OCI-LY7 (cell line): ENCODE data around the gene NXN. TPM values are rescaled to one million over a fixed set of nuclear protein-coding genes. Genes with fewer than 3 reads are reported as not detected.

Experiments used
- BruUV-seq: library from RNA; stranded (reverse); fragments of 400-500 nt; replicated peaks from 2 replicates; lab custom pipeline; 2021; lab: Mats Ljungman, UMichigan
- CTCF ChIA-PET: fragments of 300-600 bp; sonication (Branson Sonifier 250); formaldehyde crosslinking; loops from one replicate; lab custom pipeline; 2022; ENCODE audit warnings: antibody characterized with exemption; ENCODE audit not compliant: unreplicated experiment; lab: Charles Lee
- POLR2A ChIA-PET: fragments of 300-600 bp; sonication (Branson Sonifier 250); formaldehyde crosslinking; loops from one replicate; lab custom pipeline; 2022; ENCODE audit warnings: antibody characterized with exemption; lab: Charles Lee
- DNase-seq: peaks from one replicate; pipeline ENCODE4 v3.0.0-alpha.2; 2015; ENCODE audit warnings: low spot score
- H2AFZ ChIP-seq: fragments of 200-600 bp; sonication (generic), shearing (Covaris generic); 2 replicates; pipeline ENCODE4 v1.6.1; 2014; ENCODE audit warnings: mild to moderate bottlenecking, antibody characterized with exemption, low read length, moderate library complexity
- H3K27ac ChIP-seq: fragments of 200-600 bp; sonication (generic); 2 replicates; pipeline ENCODE4 v1.5.1; 2014; ENCODE audit warnings: mixed run types, low read depth, mild to moderate bottlenecking, moderate library complexity, low read length, inconsistent platforms; ENCODE audit not compliant: poor library complexity, severe bottlenecking
- H3K36me3 ChIP-seq: fragments of 200-600 bp; sonication (generic); 2 replicates; pipeline ENCODE4 v1.6.1; 2014; ENCODE audit warnings: mild to moderate bottlenecking, antibody characterized with exemption, low read length, moderate library complexity, mixed read lengths; ENCODE audit not compliant: insufficient read depth
- H3K4me1 ChIP-seq: fragments of 200-600 bp; sonication (generic); 2 replicates; pipeline ENCODE4 v1.5.1; 2014; ENCODE audit warnings: mild to moderate bottlenecking, low read length; ENCODE audit not compliant: insufficient read depth, poor library complexity, severe bottlenecking
- H3K4me2 ChIP-seq: fragments of 200-600 bp; sonication (generic); 2 replicates; pipeline ENCODE4 v1.6.1; 2014; ENCODE audit warnings: mild to moderate bottlenecking, low read length
- H3K4me3 ChIP-seq: fragments of 200-600 bp; sonication (generic); 2 replicates; pipeline ENCODE4 v1.5.1; 2014; ENCODE audit warnings: mild to moderate bottlenecking, low read depth, low read length; ENCODE audit not compliant: poor library complexity, severe bottlenecking
- H3K79me2 ChIP-seq: fragments of 200-600 bp; sonication (generic); 2 replicates; pipeline ENCODE4 v1.6.1; 2016; ENCODE audit warnings: low read depth, mild to moderate bottlenecking, low read length, moderate library complexity, mixed read lengths; ENCODE audit not compliant: insufficient read depth
- H3K9me2 ChIP-seq: fragments of 200-600 bp; sonication (generic); 2 replicates; pipeline ENCODE4 v1.6.1; 2016; ENCODE audit warnings: mild to moderate bottlenecking, low read length, mixed read lengths; ENCODE audit not compliant: insufficient read depth
- H3K9me3 ChIP-seq: fragments of 200-600 bp; sonication (generic); 2 replicates; pipeline ENCODE4 v1.6.1; 2014; ENCODE audit warnings: mild to moderate bottlenecking, mixed run types, low read length, mixed read lengths
- H4K20me1 ChIP-seq: fragments of 200-600 bp; sonication (generic); 2 replicates; pipeline ENCODE4 v1.6.1; 2014; ENCODE audit warnings: mild to moderate bottlenecking, antibody characterized with exemption, low read length, moderate library complexity, mixed read lengths; ENCODE audit not compliant: insufficient read depth
- CTCF ChIP-seq: fragments of 200-600 bp; sonication (generic); conservative IDR thresholded peaks from 2 replicates; pipeline ENCODE4 v1.5.1; 2014; ENCODE audit warnings: mild to moderate bottlenecking, antibody characterized with exemption, low read length, moderate library complexity, mixed read lengths
- EZH2phosphoT487 ChIP-seq: fragments of 200-600 bp; sonication (generic); IDR thresholded peaks from 2 replicates; pipeline ENCODE4 v1.6.1; 2018; ENCODE audit warnings: low read depth, borderline replicate concordance, mild to moderate bottlenecking, mixed run types, antibody characterized with exemption, low read length, moderate library complexity, mixed read lengths
- intact Hi-C: fragments of 100-400 bp; cut with micrococcal nuclease; formaldehyde crosslinking; loops from one replicate; pipeline ENCODE4 v1.10.0; 2022; ENCODE audit not compliant: unreplicated experiment
- total RNA-seq, 2 experiments: library from RNA; depleted of rRNA in 1 of 2; stranded (reverse); fragments of >200 nt in 1 of 2; shearing (Covaris generic) in 1 of 2; gene quantifications; 2 replicates each; pipeline ENCODE4 v1.2.3, GENCODE V29; 2014 to 2022

The NXN gene
- total RNA-seq, 2 experiments from 2014 or later: 1.3 to 2.8 TPM

GRCh38 chr17:1008008-1008761, 28.6 kb upstream of the NXN start:
- H2AFZ ChIP-seq: no peak overlapping the region
- H3K4me3 ChIP-seq: no peak overlapping the region
- no peaks in the 10 kb centered on the region for H3K79me2 ChIP-seq
- no peak overlapping the region for H3K4me2 ChIP-seq
- H4K20me1 ChIP-seq: no peaks in the 10 kb centered on the region
- no peaks in the 10 kb centered on the region for H3K9me2 ChIP-seq
- intact Hi-C loops: no loop called here
- no peak for DNase-seq
- TF ChIP-seq CTCF: no peak
- peaks cover 87% of the 10 kb centered on the region for H3K36me3 ChIP-seq
- H3K9me3 ChIP-seq: no peaks in the 10 kb centered on the region
- no peak overlapping the region for H3K27ac ChIP-seq
- ChIA-PET CTCF (no interaction called here), POLR2A (no interaction called here)
- H3K4me1 ChIP-seq: no peaks in the 10 kb centered on the region
- no TSS peak for BruUV-seq

- Histone ChIP-seq H3K4me3 (no peak overlapping the region), H3K4me2 (no peak overlapping the region), H2AFZ (no peak overlapping the region), H3K79me2 (no peaks in the 10 kb centered on the region), H3K4me1 (no peaks in the 10 kb centered on the region), H3K36me3 (peaks cover 88% of the 10 kb centered on the region), H4K20me1 (no peaks in the 10 kb centered on the region), H3K9me2 (no peaks in the 10 kb centered on the region), H3K9me3 (no peaks in the 10 kb centered on the region), H3K27ac (no peak overlapping the region)
- POLR2A ChIA-PET: no interaction called here
- CTCF ChIA-PET: no interaction called here
- BruUV-seq: no TSS peak
- TF ChIP-seq CTCF (no peak), EZH2phosphoT487 (no peak)
- DNase-seq: no peak
- intact Hi-C loops: no loop called here
These were observed 27.9 kb upstream of the NXN start for GRCh38 chr17:1007310-1008007.

GRCh38 chr17:1006054-1006453, 26.5 kb upstream of the NXN start:
- POLR2A ChIA-PET: interaction anchor here (0.7 kb wide), 1 partner anchor 816 kb away, joined by 3 read pairs; no protein-coding TSS in a partner anchor
- TF ChIP-seq EZH2phosphoT487 (no peak), CTCF (no peak)
- intact Hi-C loops: no loop called here
- BruUV-seq: no TSS peak
- Histone ChIP-seq H3K9me3 (no peaks in the 10 kb centered on the region), H3K27ac (no peak overlapping the region), H3K4me3 (no peak overlapping the region), H3K36me3 (peaks cover 89% of the 10 kb centered on the region), H3K4me1 (no peaks in the 10 kb centered on the region), H2AFZ (no peak overlapping the region), H3K9me2 (no peaks in the 10 kb centered on the region), H3K79me2 (no peaks in the 10 kb centered on the region), H3K4me2 (no peak overlapping the region), H4K20me1 (no peaks in the 10 kb centered on the region)
- CTCF ChIA-PET: no interaction called here
- DNase-seq: no peak
